Measurements from ENCODE around the gene RC3H1.

- TF ChIP-seq CEBPB (IDR thresholded peaks at IDR 0.05) (no peak), CHD4 (IDR thresholded peaks at IDR 0.05; ENCODE audit: borderline replicate concordance) (no peak), RAD21 (conservative IDR thresholded peaks at IDR 0.05 in 1 of 2, IDR thresholded peaks at IDR 0.05 in 1 of 2) (no peak), E2F6 (IDR thresholded peaks at IDR 0.05; ENCODE audit: borderline replicate concordance, low read depth) (no peak), POLR2A (IDR thresholded peaks at IDR 0.05; ENCODE audit: low read length) (no peak), CTCF (IDR thresholded peaks at IDR 0.05) (no peak), SMC3 (IDR thresholded peaks at IDR 0.05) (no peak), RFX5 (IDR thresholded peaks at IDR 0.05) (no peak), FOSL2 (IDR thresholded peaks at IDR 0.05) (no peak), FOSL2 (CRISPR knock-in tag; IDR thresholded peaks at IDR 0.05) (no peak), RARB (CRISPR knock-in tag; IDR thresholded peaks at IDR 0.05) (no peak)
Measured at GRCh38 chr1:173920861-173921260, 101.3 kb downstream of the RC3H1 start.
